GM18517 (cell line): ENCODE measurements around the gene SOX3.

ENCODE experiments used
- ATAC-seq: cut with Tn5 transposase; IDR thresholded peaks from one replicate; pipeline ENCODE4 v1.9.1; 2021; ENCODE audit warnings: mild to moderate bottlenecking, moderate library complexity; ENCODE audit not compliant: unreplicated experiment

SOX3 gene

DNA sequence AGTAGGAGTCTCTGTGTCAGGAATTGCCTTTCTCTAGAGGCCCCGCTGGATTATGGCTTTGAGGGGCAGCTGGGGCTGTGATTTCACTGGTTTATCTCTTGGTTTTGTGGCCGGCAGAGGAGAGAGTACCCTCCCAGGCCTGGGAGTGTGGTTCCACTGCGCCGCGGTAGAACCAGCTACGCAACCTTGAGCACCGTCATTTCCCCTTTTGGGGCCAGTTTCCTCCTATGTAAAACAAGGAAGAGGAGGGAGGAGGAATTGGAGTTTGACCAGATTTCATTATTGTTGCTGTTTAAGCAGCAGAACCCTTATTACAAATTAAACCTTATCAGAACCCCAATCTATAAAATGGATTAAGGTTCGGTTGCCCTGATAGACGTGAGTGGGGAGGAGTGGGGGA lies 4.4 kb downstream of the SOX3 start:
- no peak for ATAC-seq

DNA sequence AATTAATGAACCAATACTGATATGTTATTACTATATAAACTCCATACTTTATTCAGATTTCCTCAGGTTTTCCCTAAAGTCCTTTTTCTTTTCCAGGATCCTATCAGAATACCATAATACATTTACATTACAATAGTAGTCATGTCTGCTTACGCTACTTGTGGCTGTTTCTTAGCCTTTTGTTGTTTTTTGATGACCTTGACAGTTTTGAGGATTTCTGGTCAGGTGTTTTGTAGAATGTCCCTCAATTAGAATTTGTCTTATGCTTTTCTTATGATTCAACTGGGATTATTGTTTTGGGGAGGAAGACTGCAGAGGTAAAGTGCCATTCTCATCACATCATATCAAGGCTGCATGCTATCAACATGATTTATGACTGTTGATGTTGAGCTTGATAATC lies 9.1 kb downstream of the SOX3 start:
- ATAC-seq: no peak

DNA sequence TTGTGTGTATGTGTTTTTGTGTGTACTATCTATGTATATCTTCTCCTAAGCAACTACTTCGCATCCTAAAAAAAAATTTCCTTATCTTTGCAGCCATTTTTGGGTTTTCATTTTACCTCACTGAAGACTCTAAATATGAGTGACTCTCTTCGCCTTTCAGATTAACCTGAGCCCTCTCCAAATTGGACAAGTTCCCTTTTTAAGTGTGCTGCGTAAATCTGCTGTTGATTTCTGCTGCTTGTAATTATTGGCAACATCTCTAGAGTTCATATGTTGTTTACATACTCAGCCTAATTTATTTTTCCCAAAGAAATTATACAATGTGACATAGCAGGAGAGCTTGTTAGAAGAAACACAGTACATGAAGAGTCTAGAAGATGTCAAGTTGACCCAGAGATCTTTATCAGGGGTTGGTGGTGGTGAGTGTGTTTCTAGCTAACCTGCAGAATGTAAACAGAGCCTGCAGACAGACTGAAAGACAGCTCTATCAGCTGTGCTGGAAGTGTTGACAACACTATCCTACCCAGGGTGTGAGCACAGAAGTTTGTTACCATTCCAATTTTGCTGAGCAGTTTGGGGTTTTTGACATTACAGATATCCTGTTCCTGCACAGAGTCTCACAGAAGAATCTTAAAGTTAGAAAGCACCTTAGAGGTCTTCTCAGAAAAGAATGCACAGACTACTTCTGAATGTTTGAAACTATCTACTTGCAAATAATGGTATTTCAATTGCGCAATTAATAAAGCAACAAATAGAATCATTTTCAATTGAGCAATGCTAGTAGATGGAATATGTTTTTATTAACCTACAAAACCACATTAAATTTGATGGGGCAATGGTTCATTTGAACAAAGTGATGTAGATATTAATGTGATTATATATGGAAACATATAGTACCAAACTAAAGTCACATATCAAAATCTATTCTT lies 12.5 kb downstream of the SOX3 start:
- ATAC-seq: no peak

DNA sequence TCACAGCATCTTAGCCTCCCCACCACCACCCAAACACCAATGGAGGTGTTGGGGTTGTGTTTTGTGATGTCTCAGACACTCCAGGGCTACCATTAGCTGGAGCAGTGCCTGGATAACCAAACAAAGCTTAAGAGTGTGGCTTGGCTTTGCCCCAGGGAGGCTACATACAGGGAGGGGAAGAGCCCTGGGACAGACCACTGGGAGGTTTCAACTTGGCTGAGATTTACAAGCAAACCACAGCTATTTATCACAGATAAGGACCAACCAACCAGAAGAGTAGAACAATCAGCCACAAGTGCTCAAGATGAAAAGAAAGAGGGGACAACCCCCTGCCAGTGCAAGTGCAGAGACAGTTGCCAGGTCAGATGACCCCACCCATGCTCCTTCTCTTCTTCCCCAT lies 24.1 kb downstream of the SOX3 start:
- no peak for ATAC-seq

DNA sequence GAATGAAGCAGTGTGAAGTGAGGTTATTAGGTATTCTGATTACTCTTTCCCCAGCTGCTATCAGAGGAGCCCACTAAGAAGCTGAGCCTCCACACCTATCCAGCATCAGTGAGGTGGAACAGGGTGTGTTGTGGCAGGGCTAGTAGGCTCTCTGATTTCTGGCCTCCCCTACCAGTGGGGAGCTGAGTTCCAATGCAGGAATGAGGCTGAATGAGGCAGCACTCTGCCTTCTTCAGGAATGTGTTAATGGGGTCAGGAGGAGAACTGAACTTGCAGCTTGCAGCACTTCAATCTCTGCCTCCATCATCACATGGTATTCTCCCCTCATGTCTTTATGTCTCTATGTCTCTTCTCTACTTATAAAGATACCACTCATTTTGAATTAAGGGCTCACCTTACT lies 26.9 kb downstream of the SOX3 start:
- ATAC-seq: no peak

DNA sequence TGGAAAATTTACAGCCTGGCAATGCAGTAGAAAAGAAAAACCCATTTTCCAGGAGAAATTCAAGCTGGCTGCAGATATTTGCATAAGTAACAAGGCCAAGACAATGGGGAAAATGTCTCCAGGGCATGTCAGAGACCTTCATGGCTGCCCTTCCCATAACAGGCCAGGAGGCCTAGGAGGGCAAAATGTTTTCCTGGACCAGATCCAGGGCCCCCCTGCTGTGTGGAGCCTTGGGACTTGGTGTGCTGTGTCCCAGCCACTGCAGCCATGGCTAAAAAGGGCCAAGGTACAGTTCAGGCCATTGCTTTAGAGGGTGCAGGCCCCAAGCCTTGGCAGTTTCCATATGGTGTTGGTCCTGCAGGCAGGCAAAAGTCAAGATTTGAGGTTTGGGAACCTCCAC lies 29.8 kb downstream of the SOX3 start:
- no peak for ATAC-seq

DNA sequence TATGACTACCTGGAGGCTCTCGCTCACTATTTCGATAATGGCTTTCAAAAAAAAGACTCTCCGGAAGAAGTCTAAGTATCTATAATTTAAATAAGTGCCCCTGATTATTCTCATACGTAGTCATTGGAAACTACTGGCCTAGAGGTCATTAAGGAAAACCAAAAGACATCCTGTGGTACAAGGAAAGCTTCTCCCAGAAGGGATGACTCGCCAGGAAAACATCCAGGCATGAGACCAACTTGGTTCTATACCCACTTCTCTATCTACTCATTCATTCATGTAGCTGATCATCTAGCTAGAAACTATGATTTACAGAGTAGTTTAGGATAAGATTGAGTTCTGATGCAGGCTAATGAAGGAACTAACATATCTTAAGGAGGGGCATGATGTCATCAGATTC lies 37.7 kb downstream of the SOX3 start:
- ATAC-seq: no peak
